ENCODE measurements around the gene ACADS.

DNA sequence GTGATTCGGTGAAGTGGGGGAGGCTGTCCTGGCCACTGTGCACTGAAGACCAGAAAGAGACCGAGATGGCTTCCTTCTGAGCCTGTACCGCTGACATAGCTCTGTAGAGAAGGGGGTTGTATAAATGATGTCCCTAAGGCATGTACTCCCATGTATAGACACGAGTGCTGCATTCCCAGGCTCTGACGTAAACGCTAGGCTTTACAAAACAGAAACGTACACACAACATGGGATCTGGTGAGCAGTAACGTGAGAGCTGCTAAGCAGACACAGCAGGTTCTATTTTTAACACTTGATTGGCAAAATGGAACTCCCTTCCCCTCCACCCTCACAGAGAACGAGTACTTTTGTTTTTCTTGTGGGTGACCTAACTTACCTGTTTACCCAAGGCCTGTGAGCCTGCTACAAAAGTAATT lies 35.9 kb downstream of the ACADS start:
- TF ChIP-seq, protein P1, sequence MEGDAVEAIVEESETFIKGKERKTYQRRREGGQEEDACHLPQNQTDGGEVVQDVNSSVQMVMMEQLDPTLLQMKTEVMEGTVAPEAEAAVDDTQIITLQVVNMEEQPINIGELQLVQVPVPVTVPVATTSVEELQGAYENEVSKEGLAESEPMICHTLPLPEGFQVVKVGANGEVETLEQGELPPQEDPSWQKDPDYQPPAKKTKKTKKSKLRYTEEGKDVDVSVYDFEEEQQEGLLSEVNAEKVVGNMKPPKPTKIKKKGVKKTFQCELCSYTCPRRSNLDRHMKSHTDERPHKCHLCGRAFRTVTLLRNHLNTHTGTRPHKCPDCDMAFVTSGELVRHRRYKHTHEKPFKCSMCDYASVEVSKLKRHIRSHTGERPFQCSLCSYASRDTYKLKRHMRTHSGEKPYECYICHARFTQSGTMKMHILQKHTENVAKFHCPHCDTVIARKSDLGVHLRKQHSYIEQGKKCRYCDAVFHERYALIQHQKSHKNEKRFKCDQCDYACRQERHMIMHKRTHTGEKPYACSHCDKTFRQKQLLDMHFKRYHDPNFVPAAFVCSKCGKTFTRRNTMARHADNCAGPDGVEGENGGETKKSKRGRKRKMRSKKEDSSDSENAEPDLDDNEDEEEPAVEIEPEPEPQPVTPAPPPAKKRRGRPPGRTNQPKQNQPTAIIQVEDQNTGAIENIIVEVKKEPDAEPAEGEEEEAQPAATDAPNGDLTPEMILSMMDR (conservative IDR thresholded peaks at IDR 0.05; ENCODE audit: low read depth, low read length), result no peak
- no peak for TF ChIP-seq EZH2 (IDR thresholded peaks at IDR 0.05; ENCODE audit: borderline replicate concordance, low read depth, low read length, poor library complexity, severe bottlenecking)
